Natural killer cell (primary cell): ENCODE results near the gene KCNJ11. TPM values are rescaled to one million over a fixed set of nuclear protein-coding genes. Genes with fewer than 3 reads are reported as not detected.

Experiments used
- ATAC-seq, 3 donors: fragments of 150-1000 bp in 2 of 3; fragments of 200-7000 bp in 1 of 3; cut with Tn5 transposase; 1 replicate in 1 of 3; 2 replicates in 2 of 3; pipeline ENCODE4 v1.10.0; 2021; ENCODE audit warnings: mild to moderate bottlenecking in 2 of 3, moderate library complexity in 2 of 3
- DNase-seq, 2 donors: peaks; one replicate each; pipeline versions ENCODE4 v3.0.0 to v3.0.0-alpha.2; 2013 to 2021; ENCODE audit warnings: mixed read lengths in 1 of 2
- H3K27ac ChIP-seq: one replicate; pipeline ENCODE4 v1.5.1; 2013; ENCODE audit warnings: mild to moderate bottlenecking, low read length
- H3K27me3 ChIP-seq: one replicate; pipeline ENCODE4 v1.6.1; 2013; ENCODE audit warnings: low read length; ENCODE audit not compliant: control insufficient read depth, insufficient read depth
- H3K36me3 ChIP-seq: one replicate; pipeline ENCODE4 v1.6.1; 2013; ENCODE audit warnings: low read length; ENCODE audit not compliant: control insufficient read depth, insufficient read depth
- H3K4me1 ChIP-seq: one replicate; pipeline ENCODE4 v1.6.1; 2013; ENCODE audit warnings: low read length; ENCODE audit not compliant: control insufficient read depth, insufficient read depth
- H3K4me3 ChIP-seq: one replicate; pipeline ENCODE4 v1.5.1; 2013; ENCODE audit warnings: low read length
- H3K9me3 ChIP-seq: one replicate; pipeline ENCODE4 v1.6.1; 2013; ENCODE audit warnings: low read length; ENCODE audit not compliant: control insufficient read depth, insufficient read depth
- H3K27ac Mint-ChIP-seq, 2 donors: one replicate each; pipeline ENCODE4 v1.8.0; 2022; ENCODE audit warnings: mild to moderate bottlenecking in 2 of 2, mixed read lengths in 2 of 2, moderate library complexity in 1 of 2
- H3K27me3 Mint-ChIP-seq, 2 donors: one replicate each; pipeline ENCODE4 v1.8.0; 2022; ENCODE audit warnings: low read depth in 2 of 2, mixed read lengths in 2 of 2
- H3K36me3 Mint-ChIP-seq: one replicate; pipeline ENCODE4 v1.8.0; 2022; ENCODE audit warnings: mixed read lengths
- H3K4me1 Mint-ChIP-seq, 2 donors: one replicate each; pipeline ENCODE4 v1.8.0; 2022; ENCODE audit warnings: mixed read lengths in 2 of 2
- H3K4me3 Mint-ChIP-seq: one replicate; pipeline ENCODE4 v1.8.0; 2022; ENCODE audit warnings: mild to moderate bottlenecking, moderate library complexity, mixed read lengths
- H3K9me3 Mint-ChIP-seq, 2 donors: one replicate each; pipeline ENCODE4 v1.8.0; 2022; ENCODE audit warnings: mixed read lengths in 2 of 2
- WGBS: methylation state at CpG from one replicate; pipeline ENCODE4 v1.1.7; 2013; ENCODE audit warnings: missing lambda C conversion rate; ENCODE audit not compliant: insufficient coverage; 5-methylcytosine and 5-hydroxymethylcytosine counted together
- intact Hi-C: fragments of 100-400 bp; cut with micrococcal nuclease; formaldehyde crosslinking; loops from one replicate; pipeline ENCODE4 v1.14.2; 2022
- total RNA-seq, 4 donors: library from RNA; stranded (reverse); fragments of 120-200 nt in 1 of 4; gene quantifications; one replicate each; pipeline versions ENCODE4 v1.2.3 to v1.2.4, GENCODE V29; 2013 to 2022
- TF ChIP-seq, protein P1 (sequence below): fragments of 200-600 bp; IDR thresholded peaks from one replicate; pipeline ENCODE4 v1.8.0; 2022; ENCODE audit warnings: antibody characterized with exemption

Gene KCNJ11
- total RNA-seq, 3 donors from 2014 or later (not counting 1 experiment from before 2014, with no cell fraction given): 1.00 TPM; not detected in 2

DNA sequence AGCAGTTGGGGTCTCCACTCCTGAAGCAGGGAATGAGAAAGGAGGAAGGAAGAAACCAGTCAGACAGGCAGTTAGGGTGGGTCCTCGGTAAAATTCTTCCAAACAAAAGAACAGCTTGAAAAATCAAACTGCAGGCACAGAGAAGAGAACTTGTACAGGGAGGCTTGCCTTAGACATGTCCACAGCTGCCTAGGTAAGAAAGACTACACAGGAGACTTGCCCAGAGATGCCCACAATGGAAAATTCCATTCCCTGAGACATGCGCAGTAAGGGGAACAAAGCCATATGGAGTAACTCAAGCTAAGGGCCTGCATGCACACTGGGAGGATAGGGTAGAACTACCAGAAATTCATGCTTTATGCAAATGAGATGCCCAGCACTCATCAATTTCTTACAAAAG, 9.8 kb downstream of the KCNJ11 start:
- no peaks in the 10 kb centered on the region for H3K36me3 Mint-ChIP-seq
- no peak for ATAC-seq
- H3K4me1 Mint-ChIP-seq: no peaks in the 10 kb centered on the region
- H3K27ac Mint-ChIP-seq: no peak overlapping the region
- TF ChIP-seq, protein P1, sequence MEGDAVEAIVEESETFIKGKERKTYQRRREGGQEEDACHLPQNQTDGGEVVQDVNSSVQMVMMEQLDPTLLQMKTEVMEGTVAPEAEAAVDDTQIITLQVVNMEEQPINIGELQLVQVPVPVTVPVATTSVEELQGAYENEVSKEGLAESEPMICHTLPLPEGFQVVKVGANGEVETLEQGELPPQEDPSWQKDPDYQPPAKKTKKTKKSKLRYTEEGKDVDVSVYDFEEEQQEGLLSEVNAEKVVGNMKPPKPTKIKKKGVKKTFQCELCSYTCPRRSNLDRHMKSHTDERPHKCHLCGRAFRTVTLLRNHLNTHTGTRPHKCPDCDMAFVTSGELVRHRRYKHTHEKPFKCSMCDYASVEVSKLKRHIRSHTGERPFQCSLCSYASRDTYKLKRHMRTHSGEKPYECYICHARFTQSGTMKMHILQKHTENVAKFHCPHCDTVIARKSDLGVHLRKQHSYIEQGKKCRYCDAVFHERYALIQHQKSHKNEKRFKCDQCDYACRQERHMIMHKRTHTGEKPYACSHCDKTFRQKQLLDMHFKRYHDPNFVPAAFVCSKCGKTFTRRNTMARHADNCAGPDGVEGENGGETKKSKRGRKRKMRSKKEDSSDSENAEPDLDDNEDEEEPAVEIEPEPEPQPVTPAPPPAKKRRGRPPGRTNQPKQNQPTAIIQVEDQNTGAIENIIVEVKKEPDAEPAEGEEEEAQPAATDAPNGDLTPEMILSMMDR: no peak
- Histone ChIP-seq H3K4me1 (no peaks in the 10 kb centered on the region), H3K36me3 (no peaks in the 10 kb centered on the region), H3K9me3 (peaks cover 3% of the 10 kb centered on the region), H3K27ac (no peak overlapping the region), H3K4me3 (no peak overlapping the region), H3K27me3 (no peaks in the 10 kb centered on the region)
- no peaks in the 10 kb centered on the region for H3K27me3 Mint-ChIP-seq
- WGBS: 86% methylated on average over 2 of the region's 2 CpGs
- DNase-seq: no peak
- H3K9me3 Mint-ChIP-seq: no peaks in the 10 kb centered on the region
- H3K4me3 Mint-ChIP-seq: no peak overlapping the region
- intact Hi-C loops: no loop called here

- WGBS: 89% methylated on average over 2 of the region's 3 CpGs
These were observed 12.0 kb downstream of the KCNJ11 start for GRCh38 chr11:17376493-17376892.

GRCh38 chr11:17375547-17375946, 12.9 kb downstream of the KCNJ11 start:
- H3K27ac ChIP-seq: no peak overlapping the region
- H3K9me3 Mint-ChIP-seq: peaks cover 8 to 16% of the 10 kb centered on the region in 2 donors
- H3K36me3 ChIP-seq: peaks cover 11% of the 10 kb centered on the region
- no peaks in the 10 kb centered on the region for H3K27me3 ChIP-seq
- H3K27me3 Mint-ChIP-seq: no peaks in the 10 kb centered on the region
- no peak for DNase-seq
- no peak for ATAC-seq
- H3K36me3 Mint-ChIP-seq: peaks cover 24% of the 10 kb centered on the region
- no peak overlapping the region for H3K4me3 ChIP-seq
- TF ChIP-seq, protein P1: no peak
- no peaks in the 10 kb centered on the region for H3K4me1 ChIP-seq
- no peak overlapping the region for H3K4me3 Mint-ChIP-seq
- no peaks in the 10 kb centered on the region for H3K4me1 Mint-ChIP-seq
- H3K9me3 ChIP-seq: peaks cover 33% of the 10 kb centered on the region
- intact Hi-C loops: no loop called here
- no peak overlapping the region for H3K27ac Mint-ChIP-seq
- WGBS: 84% methylated on average over 5 of the region's 5 CpGs

More at GRCh38 chr11:17376493-17376892, 12.0 kb downstream of the KCNJ11 start:
- ATAC-seq: no peak
- no peaks in the 10 kb centered on the region for H3K27me3 Mint-ChIP-seq
- no peak overlapping the region for H3K4me3 Mint-ChIP-seq
- no peaks in the 10 kb centered on the region for H3K27me3 ChIP-seq
- no peak for DNase-seq
- H3K4me3 ChIP-seq: no peak overlapping the region
- TF ChIP-seq, protein P1: no peak
- peaks cover 3 to 10% of the 10 kb centered on the region in 2 donors for H3K9me3 Mint-ChIP-seq
- peaks cover 25% of the 10 kb centered on the region for H3K9me3 ChIP-seq
- peaks cover 8% of the 10 kb centered on the region for H3K36me3 ChIP-seq
- intact Hi-C loops: no loop called here
- no peaks in the 10 kb centered on the region for H3K4me1 Mint-ChIP-seq
- H3K4me1 ChIP-seq: no peaks in the 10 kb centered on the region
- peaks cover 14% of the 10 kb centered on the region for H3K36me3 Mint-ChIP-seq
- H3K27ac ChIP-seq: no peak overlapping the region
- H3K27ac Mint-ChIP-seq: no peak overlapping the region

GRCh38 chr11:17371614-17372013, 16.8 kb downstream of the KCNJ11 start:
- H3K9me3 Mint-ChIP-seq: peaks cover 11 to 17% of the 10 kb centered on the region in 2 donors
- Histone ChIP-seq H3K4me3 (no peak overlapping the region), H3K27me3 (no peaks in the 10 kb centered on the region), H3K4me1 (no peaks in the 10 kb centered on the region), H3K9me3 (peaks cover 47% of the 10 kb centered on the region), H3K27ac (no peak overlapping the region), H3K36me3 (peaks cover 24% of the 10 kb centered on the region)
- WGBS: 63% methylated on average over 2 of the region's 3 CpGs
- no peak overlapping the region for H3K4me3 Mint-ChIP-seq
- TF ChIP-seq, protein P1: no peak
- peaks cover 6 to 8% of the 10 kb centered on the region in 2 donors for H3K4me1 Mint-ChIP-seq
- ATAC-seq (no peak), DNase-seq (no peak)
- H3K27me3 Mint-ChIP-seq: no peaks in the 10 kb centered on the region
- H3K27ac Mint-ChIP-seq: no peak overlapping the region
- intact Hi-C loops: no loop called here
- peaks cover 41% of the 10 kb centered on the region for H3K36me3 Mint-ChIP-seq
